ENCODE results near the gene ZSCAN18.
"Not testable (repeated sequence)": the region's sequence is repeated elsewhere in the genome, so short reads cannot be mapped to it uniquely, and the experiment has no call there.

Gene ZSCAN18, protein sequence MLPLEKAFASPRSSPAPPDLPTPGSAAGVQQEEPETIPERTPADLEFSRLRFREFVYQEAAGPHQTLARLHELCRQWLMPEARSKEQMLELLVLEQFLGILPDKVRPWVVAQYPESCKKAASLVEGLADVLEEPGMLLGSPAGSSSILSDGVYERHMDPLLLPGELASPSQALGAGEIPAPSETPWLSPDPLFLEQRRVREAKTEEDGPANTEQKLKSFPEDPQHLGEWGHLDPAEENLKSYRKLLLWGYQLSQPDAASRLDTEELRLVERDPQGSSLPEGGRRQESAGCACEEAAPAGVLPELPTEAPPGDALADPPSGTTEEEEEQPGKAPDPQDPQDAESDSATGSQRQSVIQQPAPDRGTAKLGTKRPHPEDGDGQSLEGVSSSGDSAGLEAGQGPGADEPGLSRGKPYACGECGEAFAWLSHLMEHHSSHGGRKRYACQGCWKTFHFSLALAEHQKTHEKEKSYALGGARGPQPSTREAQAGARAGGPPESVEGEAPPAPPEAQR

DNA sequence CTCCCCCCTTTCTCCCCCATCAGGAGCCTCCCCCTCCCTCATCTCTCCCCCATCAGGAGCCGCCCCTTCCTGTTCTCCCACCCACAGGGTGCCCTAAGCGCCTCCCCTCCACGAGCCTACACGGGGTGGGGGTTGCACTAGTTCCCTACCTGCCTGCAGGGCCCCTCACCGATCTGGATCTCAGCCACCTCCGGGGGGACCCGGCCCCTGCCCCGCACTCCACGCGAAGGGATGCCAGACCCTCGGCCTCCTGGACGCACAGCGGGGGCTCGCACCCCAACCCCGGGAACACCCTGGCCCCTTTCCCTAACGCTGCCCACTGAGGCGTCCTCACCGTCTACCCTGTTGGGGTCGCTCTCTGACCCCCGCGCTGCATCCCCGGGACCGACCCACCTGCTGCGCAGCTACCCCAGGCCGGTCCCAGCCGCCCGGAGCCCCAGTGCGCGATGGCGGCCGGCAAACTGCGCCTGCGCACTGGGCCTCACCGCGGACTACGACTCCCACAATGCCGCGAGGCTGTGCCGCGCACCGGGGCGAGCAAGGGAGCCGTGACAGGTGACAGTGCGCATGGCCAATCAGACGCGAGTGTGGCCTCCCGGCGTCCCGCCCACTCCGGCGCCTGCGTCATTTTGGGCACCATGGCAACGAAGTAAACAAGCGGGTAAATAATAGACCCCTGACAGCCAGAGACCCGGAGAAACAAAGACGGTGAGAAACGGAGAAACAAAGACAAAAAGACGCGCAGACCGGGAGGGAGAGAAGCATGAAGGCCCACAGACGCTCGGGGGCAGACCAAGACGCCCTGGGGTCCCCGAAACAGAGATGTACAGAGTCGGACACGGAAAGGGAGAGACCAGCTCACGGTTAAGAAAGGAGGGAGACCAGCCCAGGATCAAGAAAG is at the start of gene ZSCAN18:
ZSCAN18 (minus strand) TSS at position 451 of the 901 bp plus-strand sequence. CDS start 7,964 bp downstream, outside the sequence.
- peak; percentile 88 for DNase-seq (ENCODE audit: low read depth)

DNA sequence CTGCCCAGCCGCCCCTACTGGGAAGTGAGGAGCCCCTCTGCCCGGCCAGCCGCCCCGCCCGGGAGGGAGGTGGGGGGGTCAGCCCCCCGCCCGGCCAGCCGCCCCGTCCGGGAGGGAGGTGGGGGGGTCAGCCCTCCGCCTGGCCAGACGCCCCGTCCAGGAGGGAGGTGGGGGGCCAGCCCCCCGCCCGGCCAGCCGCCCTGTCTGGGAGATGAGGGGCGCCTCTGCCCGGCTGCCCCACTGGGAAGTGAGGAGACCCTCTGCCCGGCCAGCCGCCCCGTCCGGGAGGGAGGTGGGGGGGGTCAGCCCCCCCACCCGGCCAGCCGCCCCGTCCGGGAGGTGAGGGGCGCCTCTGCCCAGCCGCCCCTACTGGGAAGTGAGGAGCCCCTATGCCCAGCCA is 49.4 kb upstream of the ZSCAN18 start:
- not testable (repeated sequence) for DNase-seq (ENCODE audit: low read depth)

DNA sequence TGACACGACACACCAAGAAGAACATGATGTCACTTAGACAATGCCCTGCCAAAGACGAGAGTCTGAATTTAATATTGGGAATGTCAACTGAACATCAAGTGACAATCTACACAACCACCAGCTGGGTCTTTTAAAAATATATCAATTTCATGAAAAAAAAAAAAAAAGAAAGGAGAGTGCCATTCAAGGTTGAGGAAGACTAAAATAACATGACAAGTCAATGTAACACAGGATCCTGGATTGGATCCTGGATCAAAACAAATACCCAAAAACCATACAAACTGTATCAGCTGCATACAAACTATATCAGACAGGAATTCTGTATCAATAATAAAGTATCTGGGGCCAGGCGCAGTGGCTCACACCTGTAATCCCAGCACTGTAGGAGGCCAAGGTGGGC is 47.8 kb upstream of the ZSCAN18 start:
- no peak for DNase-seq (ENCODE audit: low read depth)

DNA sequence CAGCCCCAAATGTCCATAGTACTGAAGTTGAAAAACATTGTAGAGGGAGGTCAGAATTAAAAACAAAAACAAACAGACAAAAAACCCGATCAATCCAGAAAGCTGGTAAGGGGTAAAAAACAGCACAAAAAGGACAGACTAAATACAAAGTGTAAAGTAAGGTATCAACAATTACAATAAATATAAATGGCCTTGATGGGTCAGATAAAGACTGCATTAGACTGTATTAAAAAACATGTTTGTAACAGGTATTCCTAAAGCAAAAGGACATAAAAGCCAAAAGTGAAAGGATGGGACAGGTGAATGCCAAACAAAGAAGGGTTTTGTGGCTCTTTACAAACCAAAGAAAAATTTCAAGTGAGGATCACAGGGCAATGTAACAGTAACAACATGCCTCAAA is 36.2 kb upstream of the ZSCAN18 start:
- no peak for DNase-seq (ENCODE audit: low read depth)

DNA sequence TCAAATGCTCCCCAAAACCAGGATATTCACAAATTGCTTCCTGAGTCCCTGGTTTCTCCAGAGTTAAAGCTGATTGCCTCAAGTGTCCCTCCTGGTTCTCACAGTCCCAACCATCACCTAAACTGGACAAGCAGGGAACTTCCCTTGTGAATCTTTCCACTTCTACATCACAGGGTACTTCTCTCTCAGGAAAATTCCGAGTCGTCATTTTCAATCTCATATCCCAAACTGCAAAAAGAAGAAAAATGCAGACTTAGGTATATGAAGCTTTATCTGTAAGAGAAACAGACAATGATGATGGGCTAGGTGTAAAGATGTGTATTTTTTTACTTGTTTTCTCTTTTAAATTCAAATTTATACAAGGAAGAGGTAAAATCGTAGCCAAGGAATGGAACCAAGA is 31.3 kb upstream of the ZSCAN18 start:
- DNase-seq (ENCODE audit: low read depth), result no peak

DNA sequence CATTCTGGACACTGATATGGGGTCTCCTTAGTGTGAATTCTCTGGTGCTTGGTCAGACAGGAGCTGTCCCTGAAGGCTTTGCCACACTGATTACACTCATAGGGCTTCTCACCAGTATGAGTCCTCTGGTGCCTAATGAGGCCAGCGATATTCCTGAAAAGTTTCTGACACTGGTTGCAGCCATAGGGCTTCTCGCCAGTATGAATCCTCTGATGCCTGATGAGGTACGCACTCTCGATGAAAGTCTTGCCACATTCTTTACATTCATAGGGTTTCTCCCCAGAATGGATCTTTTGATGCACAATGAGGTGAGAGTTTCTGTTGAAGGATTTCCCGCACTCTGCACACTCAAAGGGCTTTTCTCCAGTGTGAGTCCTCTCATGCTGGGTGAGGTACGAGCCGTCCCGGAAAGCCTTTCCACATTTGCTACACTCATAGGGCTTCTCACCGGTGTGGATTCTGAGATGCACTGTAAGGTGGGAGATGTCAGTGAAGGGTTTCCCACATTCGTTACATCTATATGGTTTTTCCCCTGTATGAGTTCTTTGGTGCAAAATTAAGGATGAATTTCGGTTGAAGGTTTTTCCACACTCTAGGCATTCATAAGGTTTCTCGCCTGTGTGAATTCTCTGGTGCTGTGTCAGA is 30.1 kb upstream of the ZSCAN18 start:
- DNase-seq (ENCODE audit: low read depth), result no peak

DNA sequence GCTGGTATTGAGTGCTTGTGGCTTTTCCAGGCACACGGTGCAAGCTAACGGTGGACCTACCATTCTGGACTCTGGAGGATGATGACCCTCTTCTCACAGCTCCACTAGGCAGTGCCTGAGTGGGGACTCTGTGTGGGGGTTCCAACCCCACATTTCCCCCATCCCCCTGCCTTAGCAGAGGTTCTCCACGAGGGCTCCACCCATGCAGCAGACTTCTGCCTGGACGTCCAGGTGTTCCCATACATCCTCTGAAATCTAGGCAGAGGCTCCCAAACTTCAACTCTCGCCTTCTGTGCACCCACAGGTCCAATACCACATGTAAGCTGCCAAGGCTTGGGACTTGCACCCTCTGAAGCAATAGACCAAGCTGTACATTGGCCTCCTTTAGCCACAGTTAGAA is 25.3 kb upstream of the ZSCAN18 start:
- DNase-seq (ENCODE audit: low read depth), result no peak

DNA sequence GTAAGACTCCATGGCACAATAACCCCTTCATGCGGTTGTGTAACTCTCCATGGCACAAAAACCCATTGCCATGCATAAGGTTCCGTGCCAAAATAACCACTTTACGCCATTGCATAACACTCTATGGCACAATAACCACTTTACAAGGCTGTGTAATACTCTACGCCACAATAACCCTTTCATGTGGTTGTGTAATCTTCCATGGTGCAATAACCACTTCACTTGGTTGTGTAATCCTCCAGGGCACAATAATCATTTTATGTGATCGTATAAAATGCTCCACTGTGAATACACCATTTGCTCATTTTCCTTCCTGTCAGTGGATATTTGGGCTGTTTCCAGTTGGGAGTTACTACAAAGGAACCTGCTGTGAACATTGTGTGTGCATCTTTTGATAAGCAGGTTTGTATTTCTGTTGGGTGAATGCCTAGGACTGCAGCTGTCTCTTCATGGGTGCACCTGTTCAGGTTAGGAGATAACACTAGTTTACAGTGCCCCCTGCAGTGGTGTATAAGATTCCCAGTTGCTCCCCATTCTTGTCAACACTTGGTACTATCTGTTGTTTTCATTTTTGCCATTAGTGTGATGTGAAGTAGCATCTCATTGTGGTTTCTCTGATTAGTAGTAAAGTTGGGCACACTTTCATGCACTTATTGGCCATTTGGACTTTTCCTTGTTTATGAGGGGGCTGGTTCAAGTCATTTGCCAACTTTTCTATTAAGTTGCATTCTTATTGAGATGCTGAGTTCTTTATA is 21.1 kb upstream of the ZSCAN18 start:
- no peak for DNase-seq (ENCODE audit: low read depth)

DNA sequence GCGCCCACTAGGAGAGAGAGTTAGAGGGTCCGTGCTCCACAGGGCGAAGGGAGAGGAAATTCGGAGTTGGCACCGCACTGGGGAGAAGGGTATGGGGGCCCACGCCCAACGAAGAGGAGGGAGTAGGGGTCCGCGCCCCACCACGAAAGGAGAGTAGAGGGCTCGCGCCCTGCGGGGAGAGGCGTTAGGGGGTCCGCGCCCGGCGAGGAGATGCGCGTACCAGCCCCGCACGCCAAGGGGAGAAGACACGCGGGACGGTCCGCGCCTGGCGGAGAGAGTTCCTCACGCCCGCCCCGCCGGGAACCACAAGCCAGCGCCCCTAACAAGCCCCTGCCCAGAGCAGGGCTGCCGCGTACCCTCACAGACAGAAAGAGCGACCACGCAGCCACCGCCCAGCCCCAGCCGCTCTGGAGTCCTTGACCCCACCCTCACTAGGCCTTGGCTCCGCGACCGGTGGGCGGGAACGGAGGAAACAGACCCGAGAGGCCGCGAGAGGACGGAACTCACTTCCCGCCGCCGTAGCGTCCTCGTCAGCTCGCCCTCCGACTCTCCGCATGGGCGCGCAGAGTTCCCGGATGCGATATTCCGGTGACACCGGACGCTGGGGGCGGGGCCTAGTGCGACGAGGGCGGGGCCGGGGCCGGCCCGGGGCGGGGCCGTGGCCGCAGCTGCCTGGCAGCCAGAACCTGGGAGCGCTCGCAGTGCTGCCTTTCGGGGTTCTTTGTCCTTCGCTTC is 20.0 kb upstream of the ZSCAN18 start:
- no peak for DNase-seq (ENCODE audit: low read depth)

DNA sequence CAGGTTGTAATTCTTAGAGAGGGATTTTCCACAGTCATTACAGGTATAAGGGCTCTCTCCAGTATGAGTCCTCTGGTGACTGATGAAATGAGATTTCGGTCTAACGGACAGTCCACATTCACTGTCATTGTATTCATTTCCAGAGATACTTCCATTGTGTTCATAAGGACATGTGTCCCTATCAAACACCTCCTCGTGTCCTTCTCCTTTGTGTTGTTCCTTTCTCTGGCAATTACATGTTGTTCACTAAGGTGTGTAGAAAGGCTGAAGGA is 10.5 kb upstream of the ZSCAN18 start:
- DNase-seq (ENCODE audit: low read depth), result no peak

DNA sequence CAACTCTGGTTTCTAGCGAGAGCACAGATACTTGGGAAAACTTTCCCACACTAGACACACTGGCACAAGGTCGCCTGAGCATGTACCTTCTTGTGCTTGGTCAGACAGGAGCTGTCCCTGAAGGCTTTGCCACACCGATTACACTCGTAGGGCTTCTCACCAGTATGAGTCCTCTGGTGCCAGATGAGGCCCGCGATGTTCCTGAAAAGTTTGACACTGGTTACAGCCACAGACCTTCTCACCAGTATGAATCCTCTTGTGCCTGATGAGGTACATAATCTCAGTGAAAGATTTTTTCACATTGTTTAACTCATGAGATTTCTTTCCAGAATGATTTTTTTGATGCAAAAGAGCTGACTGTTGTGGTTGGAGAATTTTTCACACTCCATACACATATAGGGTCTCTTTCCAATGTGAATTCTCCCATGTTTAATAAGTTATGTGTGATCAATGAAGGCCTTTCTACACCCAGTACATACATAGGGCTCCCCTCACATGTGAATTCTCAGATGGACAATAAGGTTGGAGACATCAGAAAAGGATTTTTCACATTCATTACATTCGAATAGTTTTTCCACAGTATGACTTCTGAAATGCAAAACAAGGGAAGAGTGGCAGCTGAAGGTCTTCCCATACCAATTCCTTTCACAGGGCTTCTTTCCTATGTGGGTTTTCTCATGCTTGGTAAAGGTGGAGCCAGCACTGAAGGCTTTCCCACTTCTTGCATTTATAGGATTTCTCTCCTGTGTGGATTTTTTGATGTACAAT is 9.9 kb upstream of the ZSCAN18 start:
- no peak for DNase-seq (ENCODE audit: low read depth)

DNA sequence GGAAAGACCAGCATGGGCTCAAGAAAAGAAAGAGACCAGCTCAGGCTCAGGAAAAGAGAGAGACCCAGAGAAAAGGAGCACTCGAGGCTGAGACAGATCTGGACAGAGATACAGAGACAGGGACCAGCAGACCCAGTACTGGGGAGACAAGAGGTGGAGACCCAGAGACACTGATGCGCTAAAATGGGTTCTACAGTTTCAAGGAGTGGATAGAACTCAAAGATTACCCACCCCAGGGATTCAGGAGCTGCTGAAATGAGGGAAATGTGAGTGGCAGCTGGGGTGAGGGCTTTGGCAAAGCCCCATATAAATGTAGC is 609 bp upstream of the ZSCAN18 start:
- DNase-seq (ENCODE audit: low read depth), result no peak

DNA sequence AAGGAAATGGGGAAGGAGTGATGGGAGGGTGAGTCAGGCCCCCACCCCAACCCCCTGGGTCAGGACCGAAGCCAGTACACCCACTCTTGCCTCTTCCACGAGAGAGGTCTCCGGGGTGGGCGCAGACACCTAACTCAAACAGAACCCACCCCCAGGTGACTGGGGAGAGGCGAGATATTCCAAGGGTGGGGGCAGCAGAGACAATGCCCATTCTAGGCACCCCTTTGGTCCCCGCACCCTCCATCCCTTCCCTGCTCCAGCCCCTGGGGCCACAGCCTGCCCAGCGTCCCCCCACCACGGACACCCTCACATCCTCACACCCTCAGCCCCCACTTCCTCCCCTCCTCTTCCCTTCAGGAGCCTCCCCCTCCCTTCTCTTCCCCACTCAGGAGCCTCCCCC is 682 bp downstream of the ZSCAN18 start:
- no peak for DNase-seq (ENCODE audit: low read depth)

DNA sequence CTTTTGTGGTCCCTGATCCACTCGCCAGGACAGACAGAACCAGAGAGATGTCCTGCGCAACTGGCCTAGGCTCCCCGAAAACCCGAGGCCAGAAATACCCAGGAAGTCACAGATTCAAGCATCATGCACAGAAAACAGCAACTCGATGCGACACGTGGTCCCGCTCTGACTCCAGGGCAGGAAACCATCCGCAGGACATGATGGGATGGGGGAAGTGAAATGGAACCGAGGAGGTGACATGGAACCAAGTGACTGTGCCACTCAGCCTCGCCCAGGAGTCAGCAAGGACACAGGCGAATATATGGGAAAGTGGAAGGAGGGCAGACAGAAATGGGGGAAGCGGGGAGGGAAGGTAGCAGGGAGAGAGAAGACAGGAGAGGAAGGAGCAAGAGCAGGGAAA is 1.1 kb downstream of the ZSCAN18 start:
- DNase-seq (ENCODE audit: low read depth), result no peak

DNA sequence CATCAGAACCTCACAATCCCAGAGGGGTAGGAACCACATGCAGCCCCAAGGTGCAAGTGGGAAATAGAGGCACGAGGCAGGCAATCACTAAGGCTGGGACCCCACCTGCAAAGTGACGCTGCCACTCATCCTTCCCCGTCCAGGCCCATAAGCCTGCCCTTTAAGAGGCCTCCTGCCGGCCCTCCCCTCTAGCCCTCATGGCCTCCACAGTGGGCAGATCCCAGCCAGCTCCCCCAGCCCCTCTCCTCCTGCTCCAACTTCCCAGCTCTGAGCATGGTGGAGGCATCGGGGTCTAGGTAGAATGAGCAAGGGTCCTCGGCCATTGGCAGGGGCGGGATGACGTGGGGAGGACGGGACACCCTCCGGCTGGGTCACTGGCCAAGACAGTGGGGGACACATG is 2.7 kb downstream of the ZSCAN18 start:
- no peak for DNase-seq (ENCODE audit: low read depth)

DNA sequence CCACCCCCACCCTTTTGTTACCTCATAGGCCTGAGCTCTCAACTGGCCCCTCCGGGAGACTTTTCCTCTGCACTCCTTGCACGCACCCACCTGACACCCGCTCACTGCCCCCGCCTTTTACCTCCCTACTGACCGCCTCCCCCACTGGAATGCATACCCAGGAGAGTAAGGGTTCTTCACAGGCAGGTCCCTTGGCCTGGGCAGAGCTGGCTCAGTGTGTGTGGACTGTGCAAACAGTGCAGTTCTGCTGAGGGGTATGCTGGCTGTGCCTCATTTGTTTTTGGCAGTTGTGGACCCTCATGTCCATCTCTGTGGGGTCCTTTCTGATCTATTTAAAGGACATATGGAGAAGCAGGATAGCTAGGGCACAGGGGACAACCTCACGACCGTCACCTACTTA is 5.0 kb downstream of the ZSCAN18 start:
- no peak for DNase-seq (ENCODE audit: low read depth)

DNA sequence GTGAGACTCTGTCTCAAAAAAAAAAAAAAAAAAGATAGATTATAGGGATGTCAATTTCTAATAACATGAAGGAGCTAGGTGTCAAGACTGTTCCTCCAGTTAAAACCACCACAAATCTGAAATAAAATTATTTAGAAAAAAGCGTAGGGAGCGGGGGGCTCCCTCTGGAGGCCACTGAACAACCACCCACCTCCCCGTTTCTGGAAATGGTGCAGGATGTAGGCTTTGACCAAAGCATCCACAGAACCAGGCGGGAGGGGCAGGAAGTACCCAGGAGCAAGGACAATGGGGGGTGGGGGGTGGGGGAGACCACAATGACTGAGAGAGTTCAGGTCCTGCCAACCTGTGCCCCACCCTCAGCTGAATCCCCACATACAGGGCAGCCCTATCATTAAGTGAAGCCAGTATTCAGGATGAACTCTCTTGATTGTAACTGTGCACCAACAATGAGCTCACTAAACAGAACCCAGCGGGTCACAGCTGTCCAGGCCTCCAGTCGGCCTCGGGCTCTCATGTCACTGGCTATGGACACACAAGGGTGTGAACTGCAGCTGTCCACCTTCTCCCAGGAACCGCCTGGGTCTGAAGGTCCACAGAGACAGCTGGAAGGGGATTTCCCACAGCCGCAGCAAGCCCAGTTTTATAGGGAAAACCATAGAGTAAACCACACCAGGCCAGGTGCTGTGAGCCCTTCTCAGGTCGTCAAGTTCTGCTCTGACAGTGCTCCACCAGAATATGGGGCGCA is 6.6 kb downstream of the ZSCAN18 start:
- no peak for DNase-seq (ENCODE audit: low read depth)

DNA sequence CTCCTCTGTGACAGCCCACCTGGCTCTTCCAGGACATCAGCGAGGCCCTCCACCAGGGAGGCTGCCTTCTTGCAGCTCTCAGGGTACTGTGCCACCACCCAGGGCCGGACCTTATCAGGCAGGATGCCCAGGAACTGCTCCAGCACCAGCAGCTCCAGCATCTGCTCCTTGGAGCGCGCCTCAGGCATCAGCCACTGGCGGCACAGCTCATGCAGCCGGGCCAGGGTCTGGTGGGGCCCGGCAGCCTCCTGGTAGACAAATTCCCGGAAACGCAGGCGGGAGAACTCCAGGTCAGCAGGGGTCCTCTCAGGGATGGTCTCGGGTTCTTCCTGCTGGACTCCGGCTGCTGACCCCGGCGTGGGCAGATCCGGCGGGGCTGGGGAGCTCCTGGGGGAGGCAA is 8.2 kb downstream of the ZSCAN18 start:
- no peak for DNase-seq (ENCODE audit: low read depth)

DNA sequence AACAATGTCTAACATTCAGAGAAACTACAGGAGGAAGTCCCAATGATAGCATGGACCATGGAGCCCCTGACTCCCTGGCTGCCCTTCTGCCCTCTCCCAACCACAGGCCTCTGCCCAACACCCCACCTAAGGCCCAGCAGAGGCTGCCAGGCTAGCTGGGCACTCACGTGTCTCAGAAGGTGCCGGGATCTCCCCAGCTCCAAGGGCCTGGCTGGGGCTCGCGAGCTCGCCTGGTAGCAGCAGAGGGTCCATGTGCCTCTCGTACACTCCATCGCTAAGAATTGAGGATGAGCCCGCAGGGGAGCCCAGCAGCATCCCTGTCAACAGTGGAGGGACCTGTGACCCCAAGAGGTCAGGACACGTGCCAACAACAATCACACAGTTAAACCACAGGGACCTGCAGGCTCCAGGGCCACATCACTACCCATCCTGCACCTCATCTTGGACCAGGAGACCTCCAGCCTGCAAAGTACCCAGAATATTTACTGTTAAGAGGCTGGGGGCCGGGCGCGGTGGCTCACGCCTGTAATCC is 9.4 kb downstream of the ZSCAN18 start:
- DNase-seq (ENCODE audit: low read depth), result no peak
